Parathyroid adenoma (tissue), 2 donors: ENCODE results near the gene PITRM1.

ENCODE experiments used
- H2AFZ ChIP-seq: fragments of 300-600 bp; sonication (generic); one replicate; pipeline ENCODE4 v1.7.0; 2017; ENCODE audit warnings: antibody characterized with exemption, mild to moderate bottlenecking
- H3K27ac ChIP-seq: fragments of 300-600 bp; sonication (generic); one replicate; pipeline ENCODE4 v1.7.0; 2017
- H3K27me3 ChIP-seq: fragments of 300-600 bp; sonication (generic); one replicate; pipeline ENCODE4 v1.7.0; 2017; ENCODE audit warnings: low read length; ENCODE audit not compliant: control insufficient read depth, insufficient read depth
- H3K36me3 ChIP-seq: fragments of 300-600 bp; sonication (generic); one replicate; pipeline ENCODE4 v1.7.0; 2017; ENCODE audit warnings: low read length; ENCODE audit not compliant: control insufficient read depth, insufficient read depth
- H3K4me1 ChIP-seq: fragments of 300-600 bp; sonication (generic); one replicate; pipeline ENCODE4 v1.7.0; 2017; ENCODE audit warnings: control low read depth
- H3K4me2 ChIP-seq: fragments of 300-600 bp; sonication (generic); one replicate; pipeline ENCODE4 v1.7.0; 2017; ENCODE audit warnings: low read length
- H3K4me3 ChIP-seq: fragments of 300-600 bp; sonication (generic); one replicate; pipeline ENCODE4 v1.7.0; 2017; ENCODE audit warnings: low read depth, low read length
- H3K79me2 ChIP-seq: fragments of 300-600 bp; sonication (generic); one replicate; pipeline ENCODE4 v1.7.0; 2017; ENCODE audit warnings: control low read depth
- H3K9ac ChIP-seq: fragments of 300-600 bp; sonication (generic); one replicate; pipeline ENCODE4 v1.7.0; 2017; ENCODE audit warnings: mild to moderate bottlenecking
- H3K9me3 ChIP-seq: fragments of 300-600 bp; sonication (generic); one replicate; pipeline ENCODE4 v1.7.0; 2017; ENCODE audit warnings: low read length; ENCODE audit not compliant: control insufficient read depth
- CTCF ChIP-seq: fragments of 300-600 bp; sonication (generic); IDR thresholded peaks from one replicate; pipeline ENCODE4 v1.7.0; 2017; ENCODE audit warnings: antibody characterized with exemption, mild to moderate bottlenecking
- donor health status: primary hyperparathyroidism.

Gene PITRM1

GRCh38 chr10:3109633-3110032 is 62.9 kb downstream of the PITRM1 start:
- no peak for TF ChIP-seq CTCF
- no peak overlapping the region for H3K27ac ChIP-seq
- H3K4me1 ChIP-seq = no peaks in the 10 kb centered on the region
- no peaks in the 10 kb centered on the region for H3K36me3 ChIP-seq
- H3K9me3 ChIP-seq = no peaks in the 10 kb centered on the region
- no peak overlapping the region for H2AFZ ChIP-seq
- no peaks in the 10 kb centered on the region for H3K27me3 ChIP-seq
- H3K9ac ChIP-seq = no peak overlapping the region
- no peak overlapping the region for H3K4me3 ChIP-seq
- H3K79me2 ChIP-seq = no peaks in the 10 kb centered on the region
- no peak overlapping the region for H3K4me2 ChIP-seq

DNA sequence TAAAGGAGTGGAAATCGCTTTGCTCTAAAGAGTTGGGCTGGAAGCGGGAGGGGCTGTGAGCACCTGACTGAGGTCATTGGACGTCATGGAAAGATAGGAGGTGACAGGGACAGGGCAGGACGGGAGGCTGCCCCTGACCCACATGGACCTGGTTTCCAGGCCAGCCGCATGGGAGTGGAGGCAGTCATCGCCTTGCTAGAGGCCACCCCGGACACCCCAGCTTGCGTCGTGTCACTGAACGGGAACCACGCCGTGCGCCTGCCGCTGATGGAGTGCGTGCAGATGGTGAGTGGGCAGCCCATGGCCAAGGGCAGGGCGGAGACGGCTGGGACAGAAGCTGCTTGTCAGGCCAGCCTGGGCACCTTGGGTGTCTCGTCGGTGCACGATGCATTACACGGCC is 63.4 kb downstream of the PITRM1 start:
- H3K9ac ChIP-seq = no peak overlapping the region
- H3K4me2 ChIP-seq = no peak overlapping the region
- no peaks in the 10 kb centered on the region for H3K4me1 ChIP-seq
- no peak overlapping the region for H3K27ac ChIP-seq
- no peaks in the 10 kb centered on the region for H3K27me3 ChIP-seq
- no peaks in the 10 kb centered on the region for H3K9me3 ChIP-seq
- no peak for TF ChIP-seq CTCF
- H3K4me3 ChIP-seq = no peak overlapping the region
- H2AFZ ChIP-seq = no peak overlapping the region
- H3K36me3 ChIP-seq = no peaks in the 10 kb centered on the region
- no peaks in the 10 kb centered on the region for H3K79me2 ChIP-seq

GRCh38 chr10:3108575-3109105 is 63.9 kb downstream of the PITRM1 start:
- Histone ChIP-seq H3K79me2 (no peaks in the 10 kb centered on the region), H3K9ac (no peak overlapping the region), H3K27me3 (no peaks in the 10 kb centered on the region), H2AFZ (no peak overlapping the region), H3K4me3 (no peak overlapping the region), H3K4me1 (no peaks in the 10 kb centered on the region), H3K27ac (no peak overlapping the region), H3K4me2 (no peak overlapping the region), H3K9me3 (no peaks in the 10 kb centered on the region), H3K36me3 (no peaks in the 10 kb centered on the region)
- TF ChIP-seq CTCF = no peak

DNA sequence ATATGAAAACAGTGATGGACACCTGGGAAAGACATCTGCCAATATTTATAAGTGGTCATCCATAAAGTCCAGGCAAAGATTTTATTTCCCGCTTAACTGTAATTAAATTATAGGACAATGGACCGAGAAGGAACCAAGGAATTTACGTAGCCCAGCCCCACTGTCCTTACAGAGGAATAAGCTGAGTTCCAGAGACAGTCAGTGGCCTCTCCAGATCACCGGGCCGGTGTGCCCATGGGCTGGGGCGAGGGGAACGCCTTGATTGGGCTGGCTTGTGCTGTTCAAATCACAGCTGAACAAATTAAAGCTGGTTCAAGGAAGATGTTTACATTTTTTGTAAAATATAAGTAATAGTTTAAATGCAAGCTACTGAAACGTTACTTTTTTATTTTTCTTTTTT is 64.5 kb downstream of the PITRM1 start:
- Histone ChIP-seq H3K9me3 (no peaks in the 10 kb centered on the region), H3K4me3 (no peak overlapping the region), H3K9ac (no peak overlapping the region), H3K27me3 (no peaks in the 10 kb centered on the region), H3K4me1 (no peaks in the 10 kb centered on the region), H3K27ac (no peak overlapping the region), H2AFZ (no peak overlapping the region), H3K79me2 (no peaks in the 10 kb centered on the region), H3K4me2 (no peak overlapping the region), H3K36me3 (no peaks in the 10 kb centered on the region)
- TF ChIP-seq CTCF = no peak

DNA sequence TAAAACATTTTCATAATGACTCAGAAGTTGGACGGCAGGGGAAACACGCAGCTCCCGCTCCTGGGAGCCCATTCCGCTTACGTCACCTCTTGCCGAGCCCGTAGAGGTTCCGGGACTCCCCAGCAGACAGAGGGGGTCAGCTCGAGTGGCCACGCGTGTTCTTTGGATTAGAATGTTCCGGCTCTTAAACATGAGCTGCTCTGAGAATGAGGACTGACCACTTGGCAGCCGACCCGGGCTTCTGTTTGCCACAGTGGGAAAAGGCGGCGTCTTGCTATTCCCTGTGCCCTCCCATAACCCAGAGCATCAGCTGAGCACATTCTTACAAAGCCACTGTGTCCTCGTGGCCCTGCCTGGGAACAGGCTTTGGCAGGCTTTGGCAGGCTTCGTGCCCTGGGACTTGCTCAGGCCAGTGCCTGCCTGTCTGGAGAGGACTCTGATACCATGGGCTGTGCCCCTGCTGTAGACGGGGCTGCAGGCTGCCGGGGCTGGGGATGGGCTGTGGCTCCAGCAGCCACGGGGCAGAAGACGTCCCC is 65.1 kb downstream of the PITRM1 start:
- Histone ChIP-seq H3K4me3 (no peak overlapping the region), H3K36me3 (no peaks in the 10 kb centered on the region), H3K79me2 (no peaks in the 10 kb centered on the region), H2AFZ (no peak overlapping the region), H3K27ac (no peak overlapping the region), H3K4me1 (no peaks in the 10 kb centered on the region), H3K27me3 (no peaks in the 10 kb centered on the region), H3K9me3 (no peaks in the 10 kb centered on the region), H3K4me2 (no peak overlapping the region), H3K9ac (no peak overlapping the region)
- TF ChIP-seq CTCF = no peak
